H1 (cell line): ENCODE measurements around the gene BMERB1. TPM values are rescaled to one million over a fixed set of nuclear protein-coding genes. Genes with fewer than 3 reads are reported as not detected.

ENCODE experiments used
- BCL11A ChIP-seq, 2 experiments: IDR thresholded peaks; one replicate each; pipeline ENCODE4 v1.6.1; 2011; ENCODE audit warnings: low read depth in 2 of 2, low read length in 2 of 2, mild to moderate bottlenecking in 2 of 2
- POU5F1 ChIP-seq: IDR thresholded peaks from 2 replicates; pipeline ENCODE4 v1.6.1; 2011; ENCODE audit warnings: low read depth, mild to moderate bottlenecking, low read length, moderate library complexity
- SAP30 ChIP-seq: fragments of 300-600 bp; sonication (generic); IDR thresholded peaks from 2 replicates; pipeline ENCODE4 v1.7.1; 2012; ENCODE audit warnings: low read length, moderate library complexity, mild to moderate bottlenecking, inconsistent platforms; ENCODE audit not compliant: insufficient read depth, insufficient replicate concordance
- TAF7 ChIP-seq: optimal IDR thresholded peaks from 2 replicates; pipeline ENCODE3; 2011; ENCODE audit warnings: low read depth, mild to moderate bottlenecking, inconsistent platforms, low read length, moderate library complexity, borderline replicate concordance
- polyA plus RNA-seq, 7 experiments: library from polyadenylated mRNA; depleted of rRNA in 3 of 7; stranded (reverse) in 5 of 7; unstranded in 2 of 7; fragments of >200 nt in 5 of 7; fragments of 200-250 nt in 2 of 7; gene quantifications; 1 replicate in 5 of 7; 2 replicates in 1 of 7; 4 replicates in 1 of 7; pipeline versions ENCODE4 v1.2.1 to v1.2.3, GENCODE V29; 2011 to 2013; ENCODE audit warnings: missing spikeins in 2 of 7, mixed read lengths in 2 of 7
- total RNA-seq: library from RNA; stranded (reverse); fragmentation: NEBNext Ultra II Directional; extraction: Animal tissue kit (Norgen Biotek cat#: 25700); gene quantifications from 2 replicates; pipeline ENCODE4 v1.2.1, GENCODE V29; 2021
- TF ChIP-seq, protein P1 (sequence below): fragments of 300-600 bp; sonication (generic); IDR thresholded peaks from 2 replicates; pipeline ENCODE4 v1.7.1; 2012; ENCODE audit warnings: low read length, moderate library complexity, mild to moderate bottlenecking, inconsistent platforms; ENCODE audit not compliant: insufficient replicate concordance

BMERB1 gene
- total and polyA plus RNA-seq, 2 of the 8 experiments (the other 6 are each of a cell fraction or from before 2014, with no cell fraction given), result 23.5 to 27.1 TPM

DNA sequence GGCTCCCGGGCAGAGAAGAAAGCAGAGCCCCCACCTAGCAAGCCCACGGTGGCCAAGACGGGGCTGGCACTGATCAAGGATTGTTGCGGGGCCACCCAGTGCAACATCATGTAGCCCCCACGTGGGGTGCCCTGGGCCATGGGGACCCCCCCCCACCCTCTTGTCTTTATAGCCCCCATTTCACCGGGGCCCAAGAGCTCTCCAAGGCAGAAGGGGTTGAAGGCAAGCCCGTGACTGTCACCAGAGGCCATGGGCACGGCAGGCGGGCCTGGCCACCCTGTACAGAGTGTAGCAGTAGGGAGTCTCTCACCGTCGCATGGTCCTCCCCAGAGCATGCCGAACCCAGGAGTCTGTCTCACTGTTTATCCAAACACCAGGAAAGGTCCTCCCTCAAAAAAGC lies 152.3 kb downstream of the BMERB1 start (continued):
- TF ChIP-seq, protein P1, sequence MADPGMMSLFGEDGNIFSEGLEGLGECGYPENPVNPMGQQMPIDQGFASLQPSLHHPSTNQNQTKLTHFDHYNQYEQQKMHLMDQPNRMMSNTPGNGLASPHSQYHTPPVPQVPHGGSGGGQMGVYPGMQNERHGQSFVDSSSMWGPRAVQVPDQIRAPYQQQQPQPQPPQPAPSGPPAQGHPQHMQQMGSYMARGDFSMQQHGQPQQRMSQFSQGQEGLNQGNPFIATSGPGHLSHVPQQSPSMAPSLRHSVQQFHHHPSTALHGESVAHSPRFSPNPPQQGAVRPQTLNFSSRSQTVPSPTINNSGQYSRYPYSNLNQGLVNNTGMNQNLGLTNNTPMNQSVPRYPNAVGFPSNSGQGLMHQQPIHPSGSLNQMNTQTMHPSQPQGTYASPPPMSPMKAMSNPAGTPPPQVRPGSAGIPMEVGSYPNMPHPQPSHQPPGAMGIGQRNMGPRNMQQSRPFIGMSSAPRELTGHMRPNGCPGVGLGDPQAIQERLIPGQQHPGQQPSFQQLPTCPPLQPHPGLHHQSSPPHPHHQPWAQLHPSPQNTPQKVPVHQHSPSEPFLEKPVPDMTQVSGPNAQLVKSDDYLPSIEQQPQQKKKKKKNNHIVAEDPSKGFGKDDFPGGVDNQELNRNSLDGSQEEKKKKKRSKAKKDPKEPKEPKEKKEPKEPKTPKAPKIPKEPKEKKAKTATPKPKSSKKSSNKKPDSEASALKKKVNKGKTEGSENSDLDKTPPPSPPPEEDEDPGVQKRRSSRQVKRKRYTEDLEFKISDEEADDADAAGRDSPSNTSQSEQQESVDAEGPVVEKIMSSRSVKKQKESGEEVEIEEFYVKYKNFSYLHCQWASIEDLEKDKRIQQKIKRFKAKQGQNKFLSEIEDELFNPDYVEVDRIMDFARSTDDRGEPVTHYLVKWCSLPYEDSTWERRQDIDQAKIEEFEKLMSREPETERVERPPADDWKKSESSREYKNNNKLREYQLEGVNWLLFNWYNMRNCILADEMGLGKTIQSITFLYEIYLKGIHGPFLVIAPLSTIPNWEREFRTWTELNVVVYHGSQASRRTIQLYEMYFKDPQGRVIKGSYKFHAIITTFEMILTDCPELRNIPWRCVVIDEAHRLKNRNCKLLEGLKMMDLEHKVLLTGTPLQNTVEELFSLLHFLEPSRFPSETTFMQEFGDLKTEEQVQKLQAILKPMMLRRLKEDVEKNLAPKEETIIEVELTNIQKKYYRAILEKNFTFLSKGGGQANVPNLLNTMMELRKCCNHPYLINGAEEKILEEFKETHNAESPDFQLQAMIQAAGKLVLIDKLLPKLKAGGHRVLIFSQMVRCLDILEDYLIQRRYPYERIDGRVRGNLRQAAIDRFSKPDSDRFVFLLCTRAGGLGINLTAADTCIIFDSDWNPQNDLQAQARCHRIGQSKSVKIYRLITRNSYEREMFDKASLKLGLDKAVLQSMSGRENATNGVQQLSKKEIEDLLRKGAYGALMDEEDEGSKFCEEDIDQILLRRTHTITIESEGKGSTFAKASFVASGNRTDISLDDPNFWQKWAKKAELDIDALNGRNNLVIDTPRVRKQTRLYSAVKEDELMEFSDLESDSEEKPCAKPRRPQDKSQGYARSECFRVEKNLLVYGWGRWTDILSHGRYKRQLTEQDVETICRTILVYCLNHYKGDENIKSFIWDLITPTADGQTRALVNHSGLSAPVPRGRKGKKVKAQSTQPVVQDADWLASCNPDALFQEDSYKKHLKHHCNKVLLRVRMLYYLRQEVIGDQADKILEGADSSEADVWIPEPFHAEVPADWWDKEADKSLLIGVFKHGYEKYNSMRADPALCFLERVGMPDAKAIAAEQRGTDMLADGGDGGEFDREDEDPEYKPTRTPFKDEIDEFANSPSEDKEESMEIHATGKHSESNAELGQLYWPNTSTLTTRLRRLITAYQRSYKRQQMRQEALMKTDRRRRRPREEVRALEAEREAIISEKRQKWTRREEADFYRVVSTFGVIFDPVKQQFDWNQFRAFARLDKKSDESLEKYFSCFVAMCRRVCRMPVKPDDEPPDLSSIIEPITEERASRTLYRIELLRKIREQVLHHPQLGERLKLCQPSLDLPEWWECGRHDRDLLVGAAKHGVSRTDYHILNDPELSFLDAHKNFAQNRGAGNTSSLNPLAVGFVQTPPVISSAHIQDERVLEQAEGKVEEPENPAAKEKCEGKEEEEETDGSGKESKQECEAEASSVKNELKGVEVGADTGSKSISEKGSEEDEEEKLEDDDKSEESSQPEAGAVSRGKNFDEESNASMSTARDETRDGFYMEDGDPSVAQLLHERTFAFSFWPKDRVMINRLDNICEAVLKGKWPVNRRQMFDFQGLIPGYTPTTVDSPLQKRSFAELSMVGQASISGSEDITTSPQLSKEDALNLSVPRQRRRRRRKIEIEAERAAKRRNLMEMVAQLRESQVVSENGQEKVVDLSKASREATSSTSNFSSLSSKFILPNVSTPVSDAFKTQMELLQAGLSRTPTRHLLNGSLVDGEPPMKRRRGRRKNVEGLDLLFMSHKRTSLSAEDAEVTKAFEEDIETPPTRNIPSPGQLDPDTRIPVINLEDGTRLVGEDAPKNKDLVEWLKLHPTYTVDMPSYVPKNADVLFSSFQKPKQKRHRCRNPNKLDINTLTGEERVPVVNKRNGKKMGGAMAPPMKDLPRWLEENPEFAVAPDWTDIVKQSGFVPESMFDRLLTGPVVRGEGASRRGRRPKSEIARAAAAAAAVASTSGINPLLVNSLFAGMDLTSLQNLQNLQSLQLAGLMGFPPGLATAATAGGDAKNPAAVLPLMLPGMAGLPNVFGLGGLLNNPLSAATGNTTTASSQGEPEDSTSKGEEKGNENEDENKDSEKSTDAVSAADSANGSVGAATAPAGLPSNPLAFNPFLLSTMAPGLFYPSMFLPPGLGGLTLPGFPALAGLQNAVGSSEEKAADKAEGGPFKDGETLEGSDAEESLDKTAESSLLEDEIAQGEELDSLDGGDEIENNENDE, result no peak
- TF ChIP-seq TAF7 (no peak), SAP30 (no peak), POU5F1 (no peak), BCL11A (IDR thresholded peaks at IDR 0.05; ENCODE audit: low read depth in 2 of 2, low read length in 2 of 2) (no peak)
